SU-DHL-6 (cell line): ENCODE results near the gene ACAT2.

Experiments
- EZH2phosphoT487 ChIP-seq: fragments of 200-600 bp; sonication (generic), shearing (Covaris generic); conservative IDR thresholded peaks from 2 replicates; pipeline ENCODE4 v1.6.1; 2018; ENCODE audit warnings: mild to moderate bottlenecking, antibody characterized with exemption, low read length, moderate library complexity, mixed read lengths
- TF ChIP-seq, protein P1 (sequence below): fragments of 200-600 bp; sonication (generic); IDR thresholded peaks from one replicate; pipeline ENCODE4 v1.5.1; 2017; ENCODE audit warnings: antibody characterized with exemption, mild to moderate bottlenecking, low read length, moderate library complexity; ENCODE audit not compliant: insufficient read depth, poor library complexity, severe bottlenecking

DNA sequence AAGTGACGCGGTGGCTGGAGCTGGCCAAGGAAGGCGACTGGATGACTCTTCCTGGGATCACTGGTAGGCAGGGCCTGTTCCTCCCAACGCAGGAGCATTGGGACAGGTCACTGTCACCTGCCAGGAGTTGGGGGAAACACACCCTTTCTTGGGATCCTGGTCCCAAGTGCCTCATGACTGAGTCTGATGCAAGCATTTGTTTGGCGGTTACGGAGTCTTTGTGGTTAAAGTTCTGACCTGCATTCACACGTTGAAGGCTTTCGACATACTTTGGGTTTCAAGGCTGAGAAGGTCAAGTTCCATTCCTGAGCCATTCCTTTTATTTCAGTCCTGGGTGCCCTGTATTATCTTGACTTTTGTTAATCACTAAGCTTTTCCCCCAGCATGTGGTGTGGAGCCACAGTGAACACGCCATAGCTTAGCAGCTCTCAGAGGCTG lies 44.2 kb downstream of the ACAT2 start:
- TF ChIP-seq, protein P1, sequence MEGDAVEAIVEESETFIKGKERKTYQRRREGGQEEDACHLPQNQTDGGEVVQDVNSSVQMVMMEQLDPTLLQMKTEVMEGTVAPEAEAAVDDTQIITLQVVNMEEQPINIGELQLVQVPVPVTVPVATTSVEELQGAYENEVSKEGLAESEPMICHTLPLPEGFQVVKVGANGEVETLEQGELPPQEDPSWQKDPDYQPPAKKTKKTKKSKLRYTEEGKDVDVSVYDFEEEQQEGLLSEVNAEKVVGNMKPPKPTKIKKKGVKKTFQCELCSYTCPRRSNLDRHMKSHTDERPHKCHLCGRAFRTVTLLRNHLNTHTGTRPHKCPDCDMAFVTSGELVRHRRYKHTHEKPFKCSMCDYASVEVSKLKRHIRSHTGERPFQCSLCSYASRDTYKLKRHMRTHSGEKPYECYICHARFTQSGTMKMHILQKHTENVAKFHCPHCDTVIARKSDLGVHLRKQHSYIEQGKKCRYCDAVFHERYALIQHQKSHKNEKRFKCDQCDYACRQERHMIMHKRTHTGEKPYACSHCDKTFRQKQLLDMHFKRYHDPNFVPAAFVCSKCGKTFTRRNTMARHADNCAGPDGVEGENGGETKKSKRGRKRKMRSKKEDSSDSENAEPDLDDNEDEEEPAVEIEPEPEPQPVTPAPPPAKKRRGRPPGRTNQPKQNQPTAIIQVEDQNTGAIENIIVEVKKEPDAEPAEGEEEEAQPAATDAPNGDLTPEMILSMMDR = no peak
- no peak for TF ChIP-seq EZH2phosphoT487
